COR-L47 (cell line): ENCODE results near the gene DUS2.
"Not testable (repeated sequence)": the region's sequence is repeated elsewhere in the genome, so short reads cannot be mapped to it uniquely, and the experiment has no call there.

Source experiments
- DNase-seq: peaks from one replicate; lab custom pipeline; 2025; lab: John Stamatoyannopoulos, UW

Gene DUS2

DNA sequence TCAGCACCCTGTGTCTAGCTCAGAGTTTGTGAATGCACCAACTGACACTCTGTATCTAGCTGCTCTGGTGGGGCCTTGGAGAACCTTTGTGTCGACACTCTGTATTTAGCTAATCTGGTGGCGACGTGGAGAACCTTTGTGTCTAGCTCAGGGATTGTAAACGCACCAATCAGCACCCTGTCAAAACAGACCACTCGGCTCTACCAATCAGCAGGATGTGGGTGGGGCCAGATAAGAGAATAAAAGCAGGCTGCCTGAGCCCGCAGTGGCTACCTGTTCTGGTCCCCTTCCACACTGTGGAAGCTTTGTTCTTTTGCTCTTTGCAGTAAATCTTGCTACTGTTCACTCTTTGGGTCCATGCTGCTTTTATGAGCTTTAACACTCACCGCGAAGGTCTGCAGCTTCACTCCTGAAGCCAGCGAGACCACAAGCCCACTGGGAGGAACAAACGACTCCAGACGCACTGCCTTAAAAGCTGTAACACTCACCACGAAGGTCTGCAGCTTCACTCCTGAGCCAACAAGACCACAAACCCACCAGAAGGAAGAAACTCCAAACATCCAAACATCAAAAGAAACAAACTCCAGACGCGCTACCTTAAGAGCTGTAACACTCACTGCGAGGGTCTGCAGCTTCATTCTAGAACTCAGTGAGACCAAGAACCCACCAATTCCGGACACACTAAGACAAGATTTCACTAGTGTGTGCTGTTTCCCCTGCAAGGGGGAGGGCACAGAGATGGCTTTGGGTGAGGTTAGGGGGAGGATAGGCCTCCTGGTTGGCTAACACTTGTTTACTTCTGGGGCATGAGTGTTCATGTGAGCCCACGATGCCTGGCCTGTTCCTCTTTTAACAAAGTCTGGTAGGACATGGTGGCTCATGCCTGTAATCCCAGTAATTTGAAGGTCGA, 24.1 kb upstream of the DUS2 start, which contains the start of gene DPEP2:
TSS of gene DPEP2 (minus strand) at position 706 of the 910 bp plus-strand sequence. CDS start 6,272 bp downstream, outside the sequence.
- not testable (repeated sequence) for DNase-seq

GRCh38 chr16:67999985-68000384, 23.1 kb upstream of the DUS2 start:
- DNase-seq, result no peak

- DNase-seq, result no peak
These were observed 22.6 kb upstream of the DUS2 start for GRCh38 chr16:68000450-68000849.

GRCh38 chr16:68003031-68003430, 20.1 kb upstream of the DUS2 start:
- DNase-seq, result no peak

DNA sequence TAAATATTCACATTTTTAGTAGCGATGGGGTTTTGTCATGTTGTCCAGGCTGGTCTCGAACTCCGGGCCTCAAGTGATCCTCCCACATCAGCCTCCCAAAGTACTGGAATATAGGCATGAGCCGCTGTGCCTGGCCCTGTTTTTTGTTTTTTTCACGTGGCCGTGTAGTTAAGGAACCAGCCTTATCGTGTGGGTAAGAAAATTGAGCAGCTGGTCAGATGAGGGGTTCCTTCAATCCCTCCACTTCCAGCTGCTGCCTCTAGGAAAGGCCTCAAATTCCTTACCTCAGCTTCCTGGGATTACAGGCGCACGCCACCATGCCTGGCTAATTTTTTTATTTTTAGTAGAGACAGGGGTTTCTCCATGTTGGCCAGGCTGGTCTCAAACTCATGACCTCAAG, 17.9 kb upstream of the DUS2 start:
- DNase-seq, result no peak

DNA sequence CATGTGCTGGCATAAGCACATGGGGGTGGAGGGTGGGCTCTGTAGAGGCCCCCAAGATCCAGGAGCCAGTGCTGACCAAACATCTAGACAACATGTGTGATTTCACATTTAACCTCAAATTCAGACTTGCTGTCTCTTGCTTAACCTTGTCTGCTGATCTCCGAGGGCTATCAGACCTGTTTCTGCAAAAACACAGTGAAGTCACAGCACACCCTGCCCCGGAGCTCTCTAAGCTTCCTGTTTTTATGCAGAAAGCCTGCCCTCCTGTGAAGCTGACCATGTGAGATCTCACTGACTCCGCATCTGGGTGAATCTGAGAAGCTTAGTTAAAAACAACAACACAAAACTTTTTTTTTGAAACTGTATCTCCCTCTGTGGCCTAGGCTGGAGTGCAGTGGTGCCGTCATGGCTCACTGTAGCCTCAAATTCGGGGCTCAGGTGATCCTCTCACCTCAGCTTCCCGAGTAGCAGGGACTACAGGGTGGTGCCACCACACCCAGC, 17.2 kb upstream of the DUS2 start:
- DNase-seq, result no peak

GRCh38 chr16:68009157-68009735, 13.8 kb upstream of the DUS2 start:
- DNase-seq, result no peak

GRCh38 chr16:68009872-68010271, 13.2 kb upstream of the DUS2 start:
- not testable (repeated sequence) for DNase-seq

GRCh38 chr16:68013440-68013839, 9.6 kb upstream of the DUS2 start:
- DNase-seq, result no peak

DNA sequence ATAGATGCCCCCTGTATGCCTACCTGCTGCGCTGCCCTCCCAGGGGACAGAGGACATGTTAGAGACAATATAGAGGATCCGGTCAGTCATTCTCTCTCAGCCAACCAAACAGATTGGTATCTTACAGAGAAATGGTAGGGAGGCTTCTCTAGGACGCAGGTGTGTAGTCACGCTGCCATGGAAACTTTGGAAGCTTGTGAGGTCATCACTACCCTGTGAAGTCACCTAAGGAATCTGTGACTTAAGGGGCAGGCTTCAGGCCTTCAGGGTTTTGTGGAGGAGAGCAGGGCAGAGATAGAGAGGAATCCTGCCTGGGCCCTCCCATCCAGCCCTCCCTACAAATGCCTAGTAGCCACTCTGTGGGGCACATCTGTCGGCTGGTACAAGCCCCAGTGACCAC, 7.4 kb upstream of the DUS2 start, which contains the start of gene DPEP2NB:
TSS of gene DPEP2NB (minus strand) at position 231 of the 400 bp plus-strand sequence. CDS start at position 90, 141 bp downstream.
- no peak for DNase-seq

- DNase-seq, result no peak
These were observed 3.9 kb upstream of the DUS2 start for GRCh38 chr16:68019167-68019680.

DNA sequence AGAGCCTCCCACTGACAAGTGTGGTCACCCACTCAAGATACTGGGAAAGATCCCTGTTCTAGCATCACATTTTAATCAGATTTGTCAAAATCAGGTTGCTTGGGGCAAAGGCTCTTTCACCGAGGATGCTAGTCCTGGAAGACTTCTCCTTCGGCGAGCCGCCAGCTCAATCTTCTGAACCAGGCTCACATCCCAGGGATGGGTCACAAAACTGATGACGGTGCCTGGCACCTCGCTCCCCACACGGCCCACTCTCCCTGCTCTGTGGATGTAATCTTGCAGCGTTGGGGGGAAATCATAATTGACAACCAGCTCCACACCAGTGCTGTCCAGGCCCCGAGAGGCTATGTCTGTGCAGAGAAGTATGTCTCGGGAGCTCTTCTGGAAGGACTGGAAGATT, 1.6 kb upstream of the DUS2 start:
- no peak for DNase-seq

GRCh38 chr16:68022278-68022727, 781 bp upstream of the DUS2 start:
- no peak for DNase-seq

DNA sequence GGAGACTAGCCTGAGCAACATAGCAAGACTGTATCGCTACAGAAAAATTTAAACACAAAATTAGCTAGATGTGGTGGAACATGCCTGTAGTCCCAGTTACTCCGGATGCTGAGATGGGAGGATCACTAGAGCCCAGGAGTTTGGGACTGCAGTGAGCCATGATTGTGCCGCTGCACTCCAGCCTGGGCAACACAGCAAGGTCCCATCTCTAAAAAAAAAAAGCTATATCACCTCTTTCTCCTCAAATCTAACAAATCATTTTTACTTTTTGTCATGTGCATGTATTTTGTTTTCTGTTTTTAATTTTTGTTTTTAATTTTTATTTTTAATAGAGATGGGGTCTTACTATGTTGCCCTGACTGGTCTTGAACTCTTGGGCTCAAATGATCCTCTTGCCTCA, 5.9 kb downstream of the DUS2 start:
- DNase-seq, result no peak

GRCh38 chr16:68030108-68030507, 7.0 kb downstream of the DUS2 start:
- not testable (repeated sequence) for DNase-seq

- no peak for DNase-seq
These were observed 8.9 kb downstream of the DUS2 start for GRCh38 chr16:68031951-68032350.

GRCh38 chr16:68033101-68033500, 10.0 kb downstream of the DUS2 start:
- DNase-seq, result no peak

DNA sequence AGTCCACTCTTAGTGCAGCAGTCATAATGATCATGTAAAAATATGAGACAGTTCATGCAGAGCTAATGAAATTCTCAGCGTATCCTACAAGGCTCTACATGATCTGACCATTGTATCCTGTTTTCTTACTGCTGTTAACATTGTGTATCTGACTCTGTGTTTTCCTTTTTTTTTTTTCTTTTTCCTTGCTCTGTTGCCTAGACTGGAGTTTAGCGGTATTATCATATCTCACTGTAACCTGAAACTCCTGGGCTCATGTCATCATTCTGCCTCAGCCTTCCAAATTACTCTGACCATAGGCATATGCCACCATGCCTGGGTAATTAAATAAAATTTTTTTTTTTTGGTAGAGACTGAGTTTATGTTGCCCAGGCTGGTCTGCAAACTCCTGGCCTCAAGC, 12.1 kb downstream of the DUS2 start:
- no peak for DNase-seq

DNA sequence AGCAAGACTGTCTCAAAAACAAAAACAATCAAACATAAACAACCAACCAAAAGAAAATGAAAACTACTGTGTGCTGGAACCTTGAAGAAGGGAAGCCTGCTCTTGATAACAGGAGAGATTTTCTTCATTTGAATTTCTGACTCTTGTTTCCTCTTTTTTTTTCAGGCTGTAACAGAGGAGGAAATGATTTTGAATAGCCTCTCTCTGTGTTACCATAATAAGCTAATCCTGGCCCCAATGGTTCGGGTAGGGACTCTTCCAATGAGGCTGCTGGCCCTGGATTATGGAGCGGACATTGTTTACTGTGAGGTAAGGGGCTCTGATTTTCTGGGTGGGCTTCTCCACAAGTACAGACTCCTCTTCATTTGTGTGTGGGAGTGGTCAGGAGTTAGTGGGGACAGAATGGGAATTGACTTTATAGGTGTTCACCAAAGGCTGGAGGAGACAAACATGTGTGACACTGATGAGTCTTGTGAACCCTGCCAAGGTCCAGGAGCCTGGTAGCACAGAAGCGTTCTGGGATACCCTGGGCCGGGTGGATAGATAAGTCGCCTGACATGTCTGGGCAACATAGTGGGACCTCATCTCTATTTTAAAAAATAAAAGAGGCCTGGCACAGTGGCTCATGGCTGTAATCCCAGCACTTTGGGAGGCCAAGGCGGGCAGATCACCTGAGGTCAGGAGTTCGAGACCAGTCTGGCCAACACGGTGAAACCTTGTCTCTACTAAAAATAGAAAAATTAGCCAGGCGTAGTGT, 14.9 kb downstream of the DUS2 start:
- no peak for DNase-seq

GRCh38 chr16:68040506-68041288, 17.6 kb downstream of the DUS2 start:
- peak; percentile 66 for DNase-seq

- DNase-seq, result no peak
These were observed 18.7 kb downstream of the DUS2 start for GRCh38 chr16:68041783-68042182.
